CD8-positive, alpha-beta memory T cell (primary cell): ENCODE results near the gene MIEF1. TPM values are rescaled to one million over a fixed set of nuclear protein-coding genes. Genes with fewer than 3 reads are reported as not detected.
A peak's percentile ranks its signal among the peaks of the same experiment; 100 is the strongest.

Experiments used
- CTCF ChIA-PET: fragments of 350-600 bp; sonication (Branson Sonifier 250); formaldehyde crosslinking; loops from one replicate; lab custom pipeline; 2021; ENCODE audit warnings: antibody characterized with exemption; lab: Charles Lee
- POLR2A ChIA-PET: fragments of 350-600 bp; sonication (Branson Sonifier 250); formaldehyde crosslinking; loops from one replicate; lab custom pipeline; 2021; ENCODE audit warnings: antibody characterized with exemption; lab: Charles Lee
- DNase-seq, 5 donors: peaks; one replicate each; pipeline versions ENCODE4 v3.0.0 to v3.0.0-alpha.2; 2020 to 2022; ENCODE audit warnings: mixed read lengths in 1 of 5
- H3K27ac ChIP-seq: one replicate; pipeline ENCODE4 v1.7.0; 2013; ENCODE audit warnings: low read depth, mild to moderate bottlenecking, low read length, moderate library complexity
- H3K27me3 ChIP-seq: 2 replicates; pipeline ENCODE4 v1.7.0; 2013; ENCODE audit warnings: low read length, mild to moderate bottlenecking; ENCODE audit not compliant: insufficient read depth, poor library complexity, severe bottlenecking
- H3K36me3 ChIP-seq: 2 replicates; pipeline ENCODE4 v1.7.0; 2013; ENCODE audit warnings: mild to moderate bottlenecking, low read length, moderate library complexity; ENCODE audit not compliant: insufficient read depth
- H3K4me1 ChIP-seq: 2 replicates; pipeline ENCODE4 v1.7.0; 2013; ENCODE audit warnings: mild to moderate bottlenecking, low read length, moderate library complexity; ENCODE audit not compliant: insufficient read depth
- H3K4me3 ChIP-seq: 2 replicates; pipeline ENCODE4 v1.7.0; 2013; ENCODE audit warnings: mild to moderate bottlenecking, low read length
- H3K9me3 ChIP-seq: 2 replicates; pipeline ENCODE4 v1.7.0; 2013; ENCODE audit warnings: mild to moderate bottlenecking, low read length
- H3K27ac Mint-ChIP-seq, 8 donors: one replicate each; pipeline ENCODE4 v1.8.0; 2020 to 2021; ENCODE audit warnings: mixed read lengths in 8 of 8, mild to moderate bottlenecking in 6 of 8, inconsistent platforms in 3 of 8, moderate library complexity in 3 of 8
- H3K27me3 Mint-ChIP-seq, 2 donors: one replicate each; pipeline ENCODE4 v1.8.0; 2020 to 2021; ENCODE audit warnings: mixed read lengths in 2 of 2, mild to moderate bottlenecking in 1 of 2, moderate library complexity in 1 of 2
- H3K36me3 Mint-ChIP-seq, 3 donors: one replicate each; pipeline ENCODE4 v1.8.0; 2020 to 2021; ENCODE audit warnings: mixed read lengths in 3 of 3, inconsistent platforms in 1 of 3, mild to moderate bottlenecking in 1 of 3
- H3K4me1 Mint-ChIP-seq, 3 donors: one replicate each; pipeline ENCODE4 v1.8.0; 2020 to 2021; ENCODE audit warnings: mixed read lengths in 3 of 3, inconsistent platforms in 1 of 3, mild to moderate bottlenecking in 1 of 3
- H3K4me3 Mint-ChIP-seq, 7 donors: one replicate each; pipeline ENCODE4 v1.8.0; 2020 to 2021; ENCODE audit warnings: mixed read lengths in 7 of 7, mild to moderate bottlenecking in 6 of 7, moderate library complexity in 4 of 7, inconsistent platforms in 2 of 7
- H3K9me3 Mint-ChIP-seq, 5 donors: one replicate each; pipeline ENCODE4 v1.8.0; 2020 to 2022; ENCODE audit warnings: mixed read lengths in 5 of 5, mild to moderate bottlenecking in 3 of 5, moderate library complexity in 2 of 5, inconsistent platforms in 1 of 5
- polyA plus RNA-seq: library from polyadenylated mRNA; unstranded; fragments of 300-500 nt; fragmentation: Illumina TruSeq; gene quantifications from one replicate; pipeline ENCODE4 v1.2.3, GENCODE V29; 2021
- total RNA-seq, 2 experiments: library from RNA; stranded (reverse); gene quantifications; one replicate each; pipeline ENCODE4 v1.2.3, GENCODE V29; 2021

Gene MIEF1
- total and polyA plus RNA-seq, 3 experiments from 2014 or later: 29.4 to 60.9 (median 59.9) TPM

DNA sequence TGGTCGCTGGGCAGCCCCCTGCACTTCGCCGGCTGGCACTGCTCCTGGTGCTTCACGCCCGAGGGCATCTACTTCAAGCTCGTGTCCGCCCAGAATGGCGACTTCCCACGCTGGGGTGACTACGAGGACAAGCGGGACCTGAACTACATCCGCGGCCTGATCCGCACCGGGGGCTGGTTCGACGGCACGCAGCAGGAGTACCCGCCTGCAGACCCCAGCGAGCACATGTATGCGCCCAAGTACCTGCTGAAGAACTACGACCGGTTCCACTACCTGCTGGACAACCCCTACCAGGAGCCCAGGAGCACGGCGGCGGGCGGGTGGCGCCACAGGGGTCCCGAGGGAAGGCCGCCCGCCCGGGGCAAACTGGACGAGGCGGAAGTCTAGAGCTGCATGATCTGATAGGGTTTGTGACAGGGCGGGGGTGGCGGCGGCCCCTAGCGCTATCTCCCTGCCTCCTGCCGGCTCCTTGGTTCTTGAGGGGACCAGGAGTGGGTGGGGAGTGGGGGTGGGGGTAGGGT, 13.5 kb upstream of the MIEF1 start:
- H3K27me3 Mint-ChIP-seq: peaks cover 4% of the 10 kb centered on the region in 2 donors
- CTCF ChIA-PET: interaction anchor here (2.2 kb wide), 1 partner anchor 13 kb away, joined by 6 read pairs; the partner anchor contains the start of gene MIEF1

DNA sequence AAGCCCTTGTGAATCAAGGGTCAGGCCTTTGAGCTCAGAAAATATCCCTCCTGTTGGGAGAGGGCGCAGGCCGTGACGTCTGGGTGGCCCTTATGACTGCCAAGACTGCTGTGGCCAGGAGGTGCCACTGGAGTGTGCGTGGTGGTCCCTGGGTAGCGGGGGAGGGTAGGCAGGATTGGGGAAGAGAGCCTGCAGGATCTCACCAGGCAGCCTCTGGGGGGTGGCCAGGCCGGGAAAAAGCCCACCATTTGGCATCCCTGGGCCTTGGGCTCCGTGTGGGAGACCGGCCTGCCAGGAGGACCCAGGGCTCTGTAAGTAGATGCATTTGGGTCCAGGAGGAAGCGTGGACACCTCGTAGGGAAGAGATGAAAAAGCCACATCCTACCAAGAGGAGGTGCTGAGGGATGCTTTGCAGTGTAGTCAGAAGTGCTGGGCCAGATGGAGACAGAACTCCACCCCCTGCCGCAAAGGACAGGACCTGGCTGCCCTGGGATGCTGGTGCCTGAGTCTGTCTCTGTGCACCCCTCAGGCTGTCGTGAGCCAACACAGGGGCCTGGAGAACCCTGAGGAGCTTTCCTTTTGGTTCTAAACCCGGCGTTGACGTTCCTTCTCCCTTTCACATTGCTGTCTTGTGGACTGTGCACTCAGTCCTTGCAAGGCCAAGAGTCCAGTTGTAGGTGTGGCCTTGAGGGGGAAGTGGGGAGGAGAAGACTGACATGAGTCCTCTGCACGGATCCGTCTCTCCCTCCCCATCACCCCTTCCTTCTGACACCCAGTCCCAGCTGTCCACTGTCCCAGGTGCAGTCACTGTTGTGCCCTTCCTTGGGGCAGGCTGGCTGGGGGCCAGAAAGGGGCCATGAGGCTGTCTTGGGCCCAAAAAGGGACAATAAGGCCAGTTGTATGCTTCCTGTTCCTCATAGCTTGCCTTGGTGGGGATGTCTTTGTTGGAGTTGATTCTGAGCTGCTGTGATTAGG, 12.7 kb upstream of the MIEF1 start:
- no peaks in the 10 kb centered on the region for H3K27me3 ChIP-seq
- H3K36me3 ChIP-seq: no peaks in the 10 kb centered on the region
- Mint-ChIP-seq H3K4me3 (no peak overlapping the region), H3K9me3 (no peaks in the 10 kb centered on the region), H3K4me1 (peaks cover 4 to 7% (median 6%) of the 10 kb centered on the region in 3 donors), H3K27me3 (peaks cover 4% of the 10 kb centered on the region in 2 donors), H3K27ac (peak overlapping the region in 1 of 8 donors; percentile 17), H3K36me3 (no peaks in the 10 kb centered on the region)
- no peaks in the 10 kb centered on the region for H3K9me3 ChIP-seq
- H3K4me1 ChIP-seq: peaks cover 10% of the 10 kb centered on the region
- CTCF ChIA-PET: interaction anchor here (0.8 to 2.2 kb wide), 7 partner anchors 12 to 536 kb away, joined by 3 to 17 read pairs (median 4); partner anchors contain the start of gene MIEF1
- no peak for DNase-seq
- no peak overlapping the region for H3K4me3 ChIP-seq
- H3K27ac ChIP-seq: no peak overlapping the region
- POLR2A ChIA-PET: interaction anchor here (0.6 to 1.3 kb wide), 4 partner anchors 13 to 309 kb away, joined by 3 to 4 read pairs (median 4); partner anchors contain the start of genes MIEF1 and TAB1

More for the DNA sequence above, 13.5 kb upstream of the MIEF1 start:
- Mint-ChIP-seq H3K36me3 (no peaks in the 10 kb centered on the region), H3K27ac (no peak overlapping the region), H3K9me3 (no peaks in the 10 kb centered on the region), H3K4me3 (no peak overlapping the region), H3K4me1 (peaks cover 4 to 7% (median 6%) of the 10 kb centered on the region in 3 donors)
- Histone ChIP-seq H3K9me3 (no peaks in the 10 kb centered on the region), H3K4me3 (no peak overlapping the region), H3K36me3 (no peaks in the 10 kb centered on the region), H3K27me3 (no peaks in the 10 kb centered on the region), H3K4me1 (peaks cover 10% of the 10 kb centered on the region), H3K27ac (no peak overlapping the region)
- no peak for DNase-seq
- POLR2A ChIA-PET: no interaction called here

DNA sequence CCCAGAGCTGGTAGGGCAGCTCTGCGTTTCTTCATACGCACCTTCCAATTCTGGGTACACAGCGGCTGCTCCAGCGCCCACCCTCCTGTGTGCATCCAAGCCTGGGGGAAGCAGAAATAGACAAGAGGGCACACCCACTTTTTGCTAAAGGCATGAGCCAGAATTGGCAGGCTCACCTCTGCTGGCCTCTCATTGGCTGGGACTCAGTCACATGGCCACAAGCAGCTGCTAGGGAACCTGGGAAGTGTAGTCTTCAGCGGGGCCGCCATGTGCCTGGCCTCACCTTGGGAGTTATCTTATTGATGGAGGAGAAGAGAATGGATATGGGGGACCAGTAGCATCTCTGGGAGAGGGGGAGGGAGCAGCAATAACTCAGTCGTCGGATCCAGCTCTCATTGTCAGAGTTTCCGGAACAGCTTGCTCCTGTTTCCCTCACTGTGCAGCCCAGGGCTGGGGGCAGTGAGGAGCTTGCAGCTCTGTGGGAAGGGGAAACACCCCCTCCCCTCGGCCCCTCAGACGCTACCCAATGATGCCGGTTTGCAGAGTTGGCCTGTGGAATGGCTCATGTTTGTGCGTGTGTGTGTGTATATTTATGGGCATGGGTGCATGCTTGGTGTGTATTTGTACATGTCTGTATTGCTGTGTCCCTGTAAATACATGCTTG, 11.8 kb upstream of the MIEF1 start:
- peaks cover 4 to 7% (median 6%) of the 10 kb centered on the region in 3 donors for H3K4me1 Mint-ChIP-seq
- Histone ChIP-seq H3K4me1 (peaks cover 10% of the 10 kb centered on the region), H3K27me3 (no peaks in the 10 kb centered on the region), H3K27ac (no peak overlapping the region), H3K4me3 (no peak overlapping the region), H3K36me3 (no peaks in the 10 kb centered on the region), H3K9me3 (no peaks in the 10 kb centered on the region)
- peak; percentile 62 to 82 (median 67) for DNase-seq
- no peaks in the 10 kb centered on the region for H3K9me3 Mint-ChIP-seq
- ChIA-PET CTCF (interaction anchor here (0.8 to 2.2 kb wide), 7 partner anchors 12 to 535 kb away, joined by 3 to 17 read pairs (median 4); partner anchors contain the start of gene MIEF1), POLR2A (interaction anchor here (0.5 to 1.3 kb wide), 3 partner anchors 12 to 90 kb away, joined by 3 to 8 read pairs (median 4); partner anchors contain the start of genes MIEF1 and TAB1)
- H3K4me3 Mint-ChIP-seq: no peak overlapping the region
- peaks cover 0 to 4% of the 10 kb centered on the region in 2 donors for H3K27me3 Mint-ChIP-seq
- H3K36me3 Mint-ChIP-seq: no peaks in the 10 kb centered on the region
- H3K27ac Mint-ChIP-seq: no peak overlapping the region

DNA sequence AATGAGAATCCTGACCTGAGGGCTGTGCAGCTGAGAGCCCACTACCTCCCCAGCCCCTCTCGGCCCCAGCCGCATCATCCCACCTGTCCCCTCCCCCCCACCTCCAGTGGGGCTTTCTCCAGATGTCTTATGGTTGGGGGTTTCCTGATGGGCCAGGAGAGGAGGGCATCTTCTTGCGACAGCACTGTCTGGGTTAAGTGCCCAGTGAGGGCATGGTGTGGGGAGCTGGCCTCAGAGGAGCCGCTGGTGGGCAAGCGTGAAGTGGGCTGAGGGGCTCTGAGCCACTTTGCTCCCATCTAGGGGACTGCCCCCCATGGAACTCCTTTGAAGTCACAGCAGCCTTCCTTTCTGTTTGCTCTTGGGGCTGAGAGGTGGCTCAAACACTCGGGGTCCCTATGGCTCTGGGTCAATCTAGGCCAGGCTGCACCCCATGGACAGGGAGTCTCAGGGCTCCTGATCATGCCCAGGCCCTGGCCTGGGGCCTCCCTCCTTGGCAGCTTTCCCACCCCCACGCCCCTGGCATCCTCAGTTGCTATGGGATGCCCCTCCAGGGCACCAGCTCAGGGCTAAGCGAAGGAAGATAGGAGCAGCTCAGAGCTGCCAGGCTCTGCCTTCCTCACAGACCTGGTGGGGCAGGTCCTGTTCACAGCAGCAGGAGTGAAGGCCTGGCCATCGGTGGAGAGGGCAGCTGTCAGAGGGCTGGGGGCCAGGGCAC, 11.0 kb upstream of the MIEF1 start:
- peaks cover 0 to 4% of the 10 kb centered on the region in 2 donors for H3K27me3 Mint-ChIP-seq
- no peaks in the 10 kb centered on the region for H3K9me3 Mint-ChIP-seq
- H3K27me3 ChIP-seq: no peaks in the 10 kb centered on the region
- CTCF ChIA-PET: interaction anchor here (1.0 to 2.2 kb wide), 5 partner anchors 11 to 148 kb away, joined by 3 to 17 read pairs (median 4); partner anchors contain the start of genes MIEF1 and TAB1
- H3K4me1 Mint-ChIP-seq: peaks cover 4 to 7% (median 6%) of the 10 kb centered on the region in 3 donors
- no peak overlapping the region for H3K27ac Mint-ChIP-seq
- DNase-seq: no peak
- no peak overlapping the region for H3K4me3 Mint-ChIP-seq
- no peaks in the 10 kb centered on the region for H3K36me3 ChIP-seq
- no peak overlapping the region for H3K27ac ChIP-seq
- H3K9me3 ChIP-seq: no peaks in the 10 kb centered on the region
- POLR2A ChIA-PET: interaction anchor here (0.9 to 1.1 kb wide), 2 partner anchors 38 to 91 kb away, joined by 3 read pairs; partner anchors contain the start of gene TAB1
- no peaks in the 10 kb centered on the region for H3K36me3 Mint-ChIP-seq
- peaks cover 11% of the 10 kb centered on the region for H3K4me1 ChIP-seq
- no peak overlapping the region for H3K4me3 ChIP-seq

DNA sequence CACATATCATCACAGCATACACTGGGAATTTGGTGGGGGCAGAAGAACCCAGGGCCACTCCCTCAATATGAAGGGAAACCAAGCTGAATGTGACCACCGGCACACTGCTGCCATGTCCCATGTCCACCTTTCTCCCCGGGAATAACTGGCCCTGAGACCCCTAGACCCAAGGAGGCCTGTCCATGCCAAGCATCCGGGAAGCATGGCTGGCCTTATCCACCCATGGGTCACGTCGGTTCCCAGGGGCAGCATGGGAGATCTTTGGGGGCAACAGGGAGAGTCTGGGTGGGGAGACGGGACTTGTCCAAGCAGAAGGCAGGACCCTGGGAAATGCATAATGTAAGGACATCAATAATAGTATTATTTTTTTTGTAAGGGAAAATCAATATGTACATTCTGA, 10.4 kb upstream of the MIEF1 start:
- H3K9me3 ChIP-seq: no peaks in the 10 kb centered on the region
- H3K27me3 ChIP-seq: no peaks in the 10 kb centered on the region
- Mint-ChIP-seq H3K27me3 (peaks cover 0 to 4% of the 10 kb centered on the region in 2 donors), H3K36me3 (no peaks in the 10 kb centered on the region), H3K4me3 (no peak overlapping the region), H3K27ac (no peak overlapping the region), H3K9me3 (no peaks in the 10 kb centered on the region), H3K4me1 (peaks cover 4 to 7% (median 6%) of the 10 kb centered on the region in 3 donors)
- CTCF ChIA-PET: interaction anchor here (1.0 to 3.9 kb wide), 3 partner anchors 23 to 92 kb away, joined by 3 to 57 read pairs (median 3); partner anchors contain the start of gene TAB1
- H3K4me1 ChIP-seq: peaks cover 16% of the 10 kb centered on the region
- H3K27ac ChIP-seq: no peak overlapping the region
- POLR2A ChIA-PET: interaction anchor here (1.1 kb wide), 1 partner anchor 37 kb away, joined by 3 read pairs; no protein-coding TSS in a partner anchor
- H3K36me3 ChIP-seq: no peaks in the 10 kb centered on the region
- DNase-seq: no peak
- no peak overlapping the region for H3K4me3 ChIP-seq

DNA sequence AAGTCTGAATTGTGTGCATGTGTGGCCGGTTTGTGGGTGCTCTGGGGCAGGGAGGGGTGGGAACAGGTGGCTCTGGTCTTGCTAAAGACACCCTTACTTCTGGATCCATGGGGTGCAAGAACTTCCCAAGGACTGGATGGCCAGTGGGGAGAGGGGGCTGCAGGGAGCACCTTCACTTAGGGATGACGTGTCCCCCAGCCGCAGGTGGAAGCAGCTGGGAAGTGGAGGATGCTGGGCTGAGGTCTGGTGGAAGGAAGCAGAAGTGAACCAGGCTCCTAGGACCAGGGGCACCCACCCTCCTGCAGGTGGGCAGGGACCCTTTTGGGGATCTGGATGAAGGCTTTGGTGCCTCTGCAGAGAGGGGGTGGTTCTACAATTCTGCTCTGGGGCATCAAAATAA, 9.9 kb upstream of the MIEF1 start:
- Histone ChIP-seq H3K27ac (no peak overlapping the region), H3K27me3 (no peaks in the 10 kb centered on the region), H3K36me3 (no peaks in the 10 kb centered on the region), H3K9me3 (no peaks in the 10 kb centered on the region), H3K4me3 (no peak overlapping the region), H3K4me1 (peaks cover 16% of the 10 kb centered on the region)
- Mint-ChIP-seq H3K4me3 (no peak overlapping the region), H3K9me3 (no peaks in the 10 kb centered on the region), H3K36me3 (no peaks in the 10 kb centered on the region), H3K4me1 (peaks cover 4 to 7% (median 6%) of the 10 kb centered on the region in 3 donors), H3K27ac (no peak overlapping the region), H3K27me3 (peaks cover 0 to 4% of the 10 kb centered on the region in 2 donors)
- ChIA-PET CTCF (interaction anchor here (1.0 to 3.9 kb wide), 6 partner anchors 23 to 545 kb away, joined by 3 to 57 read pairs (median 4); no protein-coding TSS in a partner anchor), POLR2A (interaction anchor here (1.1 kb wide), 1 partner anchor 37 kb away, joined by 3 read pairs; no protein-coding TSS in a partner anchor)
- DNase-seq: no peak

DNA sequence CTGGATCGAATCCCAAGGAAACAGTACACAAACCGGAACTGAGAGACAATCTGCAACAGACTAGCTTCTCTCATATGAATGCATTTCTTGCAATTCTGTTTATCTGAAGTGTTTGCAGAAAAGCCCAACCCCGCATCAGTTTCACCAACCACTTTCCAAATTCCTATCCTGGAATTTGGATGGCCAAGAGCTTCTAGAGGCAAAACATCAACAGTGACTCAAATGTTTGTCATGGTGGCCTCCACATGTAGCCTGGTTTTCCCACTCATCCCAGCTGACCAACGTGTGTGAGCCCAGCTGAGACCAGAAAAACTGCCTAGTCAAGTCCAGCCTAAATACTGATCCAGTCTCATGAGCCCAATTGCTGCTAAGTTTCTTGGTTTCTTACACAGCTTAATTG, 8.3 kb upstream of the MIEF1 start:
- Mint-ChIP-seq H3K27me3 (peaks cover 0 to 2% of the 10 kb centered on the region in 2 donors), H3K4me1 (peaks cover 4 to 7% (median 6%) of the 10 kb centered on the region in 3 donors), H3K27ac (no peak overlapping the region), H3K9me3 (no peaks in the 10 kb centered on the region), H3K4me3 (no peak overlapping the region), H3K36me3 (no peaks in the 10 kb centered on the region)
- Histone ChIP-seq H3K4me3 (no peak overlapping the region), H3K27me3 (no peaks in the 10 kb centered on the region), H3K27ac (no peak overlapping the region), H3K36me3 (no peaks in the 10 kb centered on the region), H3K9me3 (no peaks in the 10 kb centered on the region), H3K4me1 (peaks cover 16% of the 10 kb centered on the region)
- ChIA-PET POLR2A (interaction anchor here (0.5 to 0.8 kb wide), 3 partner anchors 8 to 363 kb away, joined by 3 to 4 read pairs (median 3); partner anchors contain the start of gene MIEF1), CTCF (interaction anchor here (0.8 to 5.2 kb wide), 16 partner anchors 8 to 543 kb away, joined by 3 to 57 read pairs (median 4); partner anchors contain the start of genes MIEF1 and TAB1)
- no peak for DNase-seq
